GM12864 (cell line): ENCODE data around the gene B9D2.
"Not testable (repeated sequence)": the region's sequence is repeated elsewhere in the genome, so short reads cannot be mapped to it uniquely, and the experiment has no call there.

Source experiments
- DNase-seq: peaks from one replicate; pipeline ENCODE4 v3.0.0-alpha.2; 2011; ENCODE audit warnings: low read depth
- H3K4me3 ChIP-seq: 2 replicates; pipeline ENCODE4 v1.5.1; 2011; ENCODE audit warnings: mild to moderate bottlenecking, low read depth, low read length, control low read depth
- CTCF ChIP-seq: IDR thresholded peaks from 2 replicates; pipeline ENCODE4 v1.5.1; 2011; ENCODE audit warnings: low read depth, mild to moderate bottlenecking, moderate library complexity, low read length, control low read depth, inconsistent platforms; ENCODE audit errors: missing control alignments

B9D2 gene

GRCh38 chr19:41372501-41372900, 8.6 kb upstream of the B9D2 start:
- no peak for DNase-seq
- no peak for TF ChIP-seq CTCF
- no peak overlapping the region for H3K4me3 ChIP-seq

GRCh38 chr19:41371541-41371940, 7.6 kb upstream of the B9D2 start:
- no peak overlapping the region for H3K4me3 ChIP-seq
- TF ChIP-seq CTCF, result no peak
- DNase-seq, result no peak

GRCh38 chr19:41371119-41371518, 7.2 kb upstream of the B9D2 start:
- not testable (repeated sequence) for H3K4me3 ChIP-seq, DNase-seq

- no peak for DNase-seq
- H3K4me3 ChIP-seq, result no peak overlapping the region
- TF ChIP-seq CTCF, result no peak
Measured at GRCh38 chr19:41369769-41370168, 5.8 kb upstream of the B9D2 start.

- no peak overlapping the region for H3K4me3 ChIP-seq
- TF ChIP-seq CTCF, result no peak
- DNase-seq, result no peak
Measured at GRCh38 chr19:41367848-41368301, 3.9 kb upstream of the B9D2 start.

- H3K4me3 ChIP-seq, result no peak overlapping the region
- TF ChIP-seq CTCF, result peak; percentile 62
- DNase-seq, result no peak
Measured at GRCh38 chr19:41366089-41366488, 2.1 kb upstream of the B9D2 start.

GRCh38 chr19:41364524-41365391, 809 bp upstream of the B9D2 start:
- no peak for TF ChIP-seq CTCF
- no peak for DNase-seq
- peak overlapping the region; percentile 73 for H3K4me3 ChIP-seq
